ENCODE results near the gene ERBB4. TPM values are rescaled to one million over a fixed set of nuclear protein-coding genes. Genes with fewer than 3 reads are reported as not detected.

Gene ERBB4
- total RNA-seq, 1 experiment from 2014 or later: 2.9 TPM

GRCh38 chr2:211756266-211756665, 782.3 kb downstream of the ERBB4 start:
- no peaks in the 10 kb centered on the region for H3K9me3 Mint-ChIP-seq (ENCODE audit: low read depth, unreplicated experiment)
- H3K4me3 Mint-ChIP-seq (ENCODE audit: low read depth, unreplicated experiment): no peak overlapping the region
- no peaks in the 10 kb centered on the region for H3K27me3 Mint-ChIP-seq (ENCODE audit: unreplicated experiment)
- TF ChIP-seq CTCF (IDR thresholded peaks at IDR 0.05; ENCODE audit: unreplicated experiment): no peak
- H3K27ac Mint-ChIP-seq (ENCODE audit: unreplicated experiment): no peak overlapping the region
- no TSS peak for BruUV-seq (replicated peaks)
- no peaks in the 10 kb centered on the region for H3K4me1 Mint-ChIP-seq (ENCODE audit: low read depth, unreplicated experiment)
- CTCF ChIA-PET: no interaction called here
- intact Hi-C loops (cut with micrococcal nuclease; ENCODE audit: unreplicated experiment): no loop called here
- DNase-seq: no peak
- H3K36me3 Mint-ChIP-seq (ENCODE audit: insufficient read depth, unreplicated experiment): no peaks in the 10 kb centered on the region

GRCh38 chr2:211755187-211755586, 783.4 kb downstream of the ERBB4 start:
- CTCF ChIA-PET: interaction anchor here (1.0 kb wide), 1 partner anchor 52 kb away, joined by 3 read pairs; no protein-coding TSS in a partner anchor
- H3K27me3 Mint-ChIP-seq (ENCODE audit: unreplicated experiment): no peaks in the 10 kb centered on the region
- no peaks in the 10 kb centered on the region for H3K9me3 Mint-ChIP-seq (ENCODE audit: low read depth, unreplicated experiment)
- intact Hi-C loops (cut with micrococcal nuclease; ENCODE audit: unreplicated experiment): no loop called here
- H3K27ac Mint-ChIP-seq (ENCODE audit: unreplicated experiment): no peak overlapping the region
- H3K36me3 Mint-ChIP-seq (ENCODE audit: insufficient read depth, unreplicated experiment): no peaks in the 10 kb centered on the region
- H3K4me1 Mint-ChIP-seq (ENCODE audit: low read depth, unreplicated experiment): no peaks in the 10 kb centered on the region
- no TSS peak for BruUV-seq (replicated peaks)
- no peak overlapping the region for H3K4me3 Mint-ChIP-seq (ENCODE audit: low read depth, unreplicated experiment)
- TF ChIP-seq CTCF (IDR thresholded peaks at IDR 0.05; ENCODE audit: unreplicated experiment): no peak
- DNase-seq: no peak

- CTCF ChIA-PET: no interaction called here
- no peaks in the 10 kb centered on the region for H3K9me3 Mint-ChIP-seq (ENCODE audit: low read depth, unreplicated experiment)
- H3K27ac Mint-ChIP-seq (ENCODE audit: unreplicated experiment): no peak overlapping the region
- DNase-seq: no peak
- H3K27me3 Mint-ChIP-seq (ENCODE audit: unreplicated experiment): no peaks in the 10 kb centered on the region
- BruUV-seq (replicated peaks): no TSS peak
- H3K4me1 Mint-ChIP-seq (ENCODE audit: low read depth, unreplicated experiment): no peaks in the 10 kb centered on the region
- no peak overlapping the region for H3K4me3 Mint-ChIP-seq (ENCODE audit: low read depth, unreplicated experiment)
- TF ChIP-seq CTCF (IDR thresholded peaks at IDR 0.05; ENCODE audit: unreplicated experiment): no peak
- intact Hi-C loops (cut with micrococcal nuclease; ENCODE audit: unreplicated experiment): loop anchor here (5.0 kb wide), 1 partner anchor 105 kb away; no protein-coding TSS in a partner anchor
- no peaks in the 10 kb centered on the region for H3K36me3 Mint-ChIP-seq (ENCODE audit: insufficient read depth, unreplicated experiment)
Measured at GRCh38 chr2:211751848-211752247, 786.8 kb downstream of the ERBB4 start.

DNA sequence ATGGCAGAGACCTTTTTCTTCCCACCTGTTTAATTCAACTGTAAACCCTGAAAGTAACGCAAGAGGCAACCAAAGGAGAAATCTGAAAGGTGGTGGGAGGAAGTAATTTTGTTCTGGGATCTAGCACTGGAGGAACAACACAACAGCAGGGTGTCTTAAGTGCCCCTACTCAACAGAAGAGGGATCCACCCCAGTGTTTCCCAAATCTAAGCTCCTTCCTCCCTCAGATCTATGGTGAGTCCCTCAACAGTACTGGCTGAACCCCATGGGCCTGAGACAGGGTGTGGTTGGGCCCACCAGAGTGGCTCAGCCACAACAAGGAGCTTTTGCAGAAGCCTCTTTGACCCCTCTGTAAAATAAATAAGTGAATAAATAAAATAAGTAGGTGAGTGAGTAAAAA, 790.3 kb downstream of the ERBB4 start:
- Mint-ChIP-seq H3K4me1 (ENCODE audit: low read depth, unreplicated experiment) (no peaks in the 10 kb centered on the region), H3K4me3 (ENCODE audit: low read depth, unreplicated experiment) (no peak overlapping the region), H3K27ac (ENCODE audit: unreplicated experiment) (no peak overlapping the region), H3K36me3 (ENCODE audit: insufficient read depth, unreplicated experiment) (no peaks in the 10 kb centered on the region), H3K27me3 (ENCODE audit: unreplicated experiment) (no peaks in the 10 kb centered on the region), H3K9me3 (ENCODE audit: low read depth, unreplicated experiment) (no peaks in the 10 kb centered on the region)
- no peak for TF ChIP-seq CTCF (IDR thresholded peaks at IDR 0.05; ENCODE audit: unreplicated experiment)
- intact Hi-C loops (cut with micrococcal nuclease; ENCODE audit: unreplicated experiment): loop anchor here (5.0 to 10.0 kb wide), 7 partner anchors 259 to 799 kb away; no protein-coding TSS in a partner anchor
- DNase-seq: no peak
- CTCF ChIA-PET: no interaction called here
- BruUV-seq (replicated peaks): no TSS peak

Data from Calu3 (cell line).